ENCODE measurements around the gene DCBLD1.
"Not testable (repeated sequence)": the region's sequence is repeated elsewhere in the genome, so short reads cannot be mapped to it uniquely, and the experiment has no call there.

The DCBLD1 gene

DNA sequence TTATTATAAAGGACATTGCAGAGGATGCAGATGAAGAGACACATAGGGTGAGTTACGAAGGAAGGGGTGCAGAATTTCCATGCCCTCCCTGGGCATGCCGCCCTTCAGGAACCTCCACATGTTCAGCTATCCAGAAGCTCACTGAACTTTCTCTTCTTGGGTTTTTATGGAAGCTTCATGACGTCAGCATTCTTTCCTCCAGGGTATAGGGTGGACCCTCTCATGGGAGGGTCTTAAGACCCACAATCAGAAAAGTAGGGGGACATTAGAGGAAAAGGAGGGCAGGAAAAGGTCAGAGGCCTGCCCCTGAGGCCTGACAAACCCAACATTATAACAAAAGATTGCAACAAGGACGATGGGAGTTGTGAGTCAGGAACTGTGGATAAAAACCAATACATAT is 14.6 kb upstream of the DCBLD1 start:
- Histone ChIP-seq H3K4me2 (ENCODE audit: low read length) (no peak overlapping the region), H3K9me2 (ENCODE audit: low read depth, low read length) (no peaks in the 10 kb centered on the region), H2AFZ (ENCODE audit: low read length) (no peak overlapping the region), H3K4me3 (ENCODE audit: low read depth, low read length, poor library complexity, severe bottlenecking) (no peak overlapping the region), H3K27me3 (ENCODE audit: insufficient read depth, low read length) (no peaks in the 10 kb centered on the region; the same call in 1 of the 2 replicates), H3K9me3 (ENCODE audit: low read length) (no peaks in the 10 kb centered on the region), H3K36me3 (ENCODE audit: insufficient read depth, low read length) (no peaks in the 10 kb centered on the region), H3K9ac (ENCODE audit: low read length) (no peak overlapping the region), H3K27ac (ENCODE audit: low read depth, low read length, poor library complexity, severe bottlenecking) (no peak overlapping the region), H3K4me1 (ENCODE audit: insufficient read depth, low read length, severe bottlenecking) (no peaks in the 10 kb centered on the region), H3K79me2 (ENCODE audit: insufficient read depth, low read length) (no peaks in the 10 kb centered on the region), H3F3A (ENCODE audit: insufficient read depth, low read length) (no peaks in the 10 kb centered on the region), H4K20me1 (ENCODE audit: insufficient read depth, low read length) (no peaks in the 10 kb centered on the region)
- no peak for TF ChIP-seq EZH2 (IDR thresholded peaks at IDR 0.05; ENCODE audit: borderline replicate concordance, low read length)

DNA sequence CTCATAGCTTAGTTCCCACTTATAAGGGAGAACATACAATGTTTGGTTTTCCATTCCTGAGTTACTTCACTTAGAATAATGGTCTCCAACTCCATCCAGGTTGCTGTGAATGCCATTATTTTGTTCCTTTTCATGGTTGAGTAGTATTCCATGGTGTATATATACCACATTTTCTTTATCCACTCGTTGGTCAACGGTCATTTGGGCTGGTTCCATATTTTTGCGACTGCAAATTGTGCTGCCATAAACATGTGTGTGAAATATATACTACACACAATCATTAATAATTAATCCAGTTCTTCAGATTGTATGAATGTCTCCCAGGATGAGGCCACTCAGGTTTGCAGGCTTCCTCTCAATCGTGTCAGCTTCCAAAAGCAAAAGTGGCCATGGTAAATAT is 13.9 kb upstream of the DCBLD1 start:
- H3K79me2 ChIP-seq (ENCODE audit: insufficient read depth, low read length); H3K4me1 ChIP-seq (ENCODE audit: insufficient read depth, low read length, severe bottlenecking); H3K9me3 ChIP-seq (ENCODE audit: low read length); H3K4me3 ChIP-seq (ENCODE audit: low read depth, low read length, poor library complexity, severe bottlenecking); H3K36me3 ChIP-seq (ENCODE audit: insufficient read depth, low read length); H3K27me3 ChIP-seq (ENCODE audit: insufficient read depth, low read length); H3K9ac ChIP-seq (ENCODE audit: low read length); H3K9me2 ChIP-seq (ENCODE audit: low read depth, low read length); H4K20me1 ChIP-seq (ENCODE audit: insufficient read depth, low read length); H3F3A ChIP-seq (ENCODE audit: insufficient read depth, low read length); H3K27ac ChIP-seq (ENCODE audit: low read depth, low read length, poor library complexity, severe bottlenecking); H2AFZ ChIP-seq (ENCODE audit: low read length); H3K4me2 ChIP-seq (ENCODE audit: low read length): not testable (repeated sequence)

DNA sequence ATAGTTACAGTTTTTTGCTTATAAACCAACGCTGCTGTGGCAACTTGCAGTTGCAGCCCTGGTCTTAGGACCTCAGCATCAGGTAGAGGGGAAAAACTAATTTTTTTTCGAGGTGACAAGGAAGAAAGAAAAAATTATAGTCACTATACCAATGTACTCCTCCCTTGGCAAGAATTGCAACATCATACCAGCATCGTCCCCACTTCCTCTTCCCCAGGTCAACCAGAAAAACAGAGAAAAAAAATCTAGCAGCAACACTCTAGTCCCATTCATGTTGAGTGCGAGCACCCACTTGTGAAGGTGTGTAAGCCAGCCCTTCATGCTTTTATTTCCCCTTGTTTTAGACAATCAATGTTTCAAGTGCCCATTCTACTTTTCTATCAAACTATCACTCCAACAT is 13.1 kb upstream of the DCBLD1 start:
- H3K9me2 ChIP-seq (ENCODE audit: low read depth, low read length), result no peaks in the 10 kb centered on the region
- no peak overlapping the region for H3K9ac ChIP-seq (ENCODE audit: low read length)
- no peak overlapping the region for H3K27ac ChIP-seq (ENCODE audit: low read depth, low read length, poor library complexity, severe bottlenecking)
- no peak overlapping the region for H3K4me3 ChIP-seq (ENCODE audit: low read depth, low read length, poor library complexity, severe bottlenecking)
- H3K9me3 ChIP-seq (ENCODE audit: low read length), result no peaks in the 10 kb centered on the region
- H3K79me2 ChIP-seq (ENCODE audit: insufficient read depth, low read length), result no peaks in the 10 kb centered on the region
- H3K4me1 ChIP-seq (ENCODE audit: insufficient read depth, low read length, severe bottlenecking), result no peaks in the 10 kb centered on the region
- H4K20me1 ChIP-seq (ENCODE audit: insufficient read depth, low read length), result no peaks in the 10 kb centered on the region
- TF ChIP-seq, protein P1, sequence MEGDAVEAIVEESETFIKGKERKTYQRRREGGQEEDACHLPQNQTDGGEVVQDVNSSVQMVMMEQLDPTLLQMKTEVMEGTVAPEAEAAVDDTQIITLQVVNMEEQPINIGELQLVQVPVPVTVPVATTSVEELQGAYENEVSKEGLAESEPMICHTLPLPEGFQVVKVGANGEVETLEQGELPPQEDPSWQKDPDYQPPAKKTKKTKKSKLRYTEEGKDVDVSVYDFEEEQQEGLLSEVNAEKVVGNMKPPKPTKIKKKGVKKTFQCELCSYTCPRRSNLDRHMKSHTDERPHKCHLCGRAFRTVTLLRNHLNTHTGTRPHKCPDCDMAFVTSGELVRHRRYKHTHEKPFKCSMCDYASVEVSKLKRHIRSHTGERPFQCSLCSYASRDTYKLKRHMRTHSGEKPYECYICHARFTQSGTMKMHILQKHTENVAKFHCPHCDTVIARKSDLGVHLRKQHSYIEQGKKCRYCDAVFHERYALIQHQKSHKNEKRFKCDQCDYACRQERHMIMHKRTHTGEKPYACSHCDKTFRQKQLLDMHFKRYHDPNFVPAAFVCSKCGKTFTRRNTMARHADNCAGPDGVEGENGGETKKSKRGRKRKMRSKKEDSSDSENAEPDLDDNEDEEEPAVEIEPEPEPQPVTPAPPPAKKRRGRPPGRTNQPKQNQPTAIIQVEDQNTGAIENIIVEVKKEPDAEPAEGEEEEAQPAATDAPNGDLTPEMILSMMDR (IDR thresholded peaks at IDR 0.05; ENCODE audit: low read length), result no peak
- TF ChIP-seq EZH2 (IDR thresholded peaks at IDR 0.05; ENCODE audit: borderline replicate concordance, low read length), result no peak
- H3K4me2 ChIP-seq (ENCODE audit: low read length), result no peak overlapping the region
- no peaks in the 10 kb centered on the region for H3K36me3 ChIP-seq (ENCODE audit: insufficient read depth, low read length)
- no peaks in the 10 kb centered on the region for H3F3A ChIP-seq (ENCODE audit: insufficient read depth, low read length)
- H3K27me3 ChIP-seq (ENCODE audit: insufficient read depth, low read length), result no peaks in the 10 kb centered on the region; the same call in 1 of the 2 replicates
- no peak overlapping the region for H2AFZ ChIP-seq (ENCODE audit: low read length)

DNA sequence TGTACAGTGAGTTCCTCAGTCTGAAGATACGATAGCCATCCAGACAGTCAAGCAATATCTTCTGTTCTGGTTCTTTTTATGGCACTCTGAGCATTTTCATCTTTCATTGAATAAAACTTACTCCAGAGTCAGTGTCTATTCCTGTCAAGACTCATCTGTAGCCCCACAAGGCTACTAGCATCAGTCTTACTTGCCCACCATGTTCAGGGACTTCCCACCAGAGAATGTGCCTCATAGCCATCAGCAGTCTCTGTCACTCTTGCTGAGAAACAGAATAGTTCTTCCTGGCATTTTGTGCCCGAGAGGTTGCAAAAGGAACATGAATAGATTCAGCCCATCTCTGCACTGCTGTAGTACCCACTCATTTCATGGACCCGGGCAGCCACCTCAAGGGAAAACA is 12.7 kb upstream of the DCBLD1 start:
- H4K20me1 ChIP-seq (ENCODE audit: insufficient read depth, low read length), result no peaks in the 10 kb centered on the region
- no peaks in the 10 kb centered on the region for H3K9me2 ChIP-seq (ENCODE audit: low read depth, low read length)
- H3K4me3 ChIP-seq (ENCODE audit: low read depth, low read length, poor library complexity, severe bottlenecking), result no peak overlapping the region
- no peak overlapping the region for H3K4me2 ChIP-seq (ENCODE audit: low read length)
- H3K36me3 ChIP-seq (ENCODE audit: insufficient read depth, low read length), result no peaks in the 10 kb centered on the region
- H3K4me1 ChIP-seq (ENCODE audit: insufficient read depth, low read length, severe bottlenecking), result no peaks in the 10 kb centered on the region
- no peaks in the 10 kb centered on the region for H3K9me3 ChIP-seq (ENCODE audit: low read length)
- H3K79me2 ChIP-seq (ENCODE audit: insufficient read depth, low read length), result no peaks in the 10 kb centered on the region
- no peaks in the 10 kb centered on the region for H3F3A ChIP-seq (ENCODE audit: insufficient read depth, low read length)
- no peak overlapping the region for H3K9ac ChIP-seq (ENCODE audit: low read length)
- H2AFZ ChIP-seq (ENCODE audit: low read length), result no peak overlapping the region
- H3K27me3 ChIP-seq (ENCODE audit: insufficient read depth, low read length), result no peaks in the 10 kb centered on the region; the same call in 1 of the 2 replicates
- H3K27ac ChIP-seq (ENCODE audit: low read depth, low read length, poor library complexity, severe bottlenecking), result no peak overlapping the region
- no peak for TF ChIP-seq EZH2 (IDR thresholded peaks at IDR 0.05; ENCODE audit: borderline replicate concordance, low read length)
- TF ChIP-seq, protein P1 (IDR thresholded peaks at IDR 0.05; ENCODE audit: low read length), result no peak

Measured in OCI-LY1 (cell line).